Measurements from ENCODE around the gene URB2.

- TF ChIP-seq POLR2A (IDR thresholded peaks at IDR 0.05) (no peak), EP300 (IDR thresholded peaks at IDR 0.05; ENCODE audit: low read depth) (no peak)
Observed at GRCh38 chr1:229637746-229638145, 11.7 kb downstream of the URB2 start.
